ENCODE measurements around the gene CFAP57. TPM values are rescaled to one million over a fixed set of nuclear protein-coding genes. Genes with fewer than 3 reads are reported as not detected.

The CFAP57 gene
- total RNA-seq, 1 donor from 2014 or later, result 0.17 TPM

- no peaks in the 10 kb centered on the region for H3K9me3 ChIP-seq
- H3K27ac ChIP-seq, result no peak overlapping the region
- H3K4me1 ChIP-seq, result peaks cover 7% of the 10 kb centered on the region
- DNase-seq (no peak), ATAC-seq (no peak)
- H3K4me3 ChIP-seq, result no peak overlapping the region
- no peaks in the 10 kb centered on the region for H3K36me3 ChIP-seq
- no peak for TF ChIP-seq CTCF (IDR thresholded peaks at IDR 0.05)
- no peaks in the 10 kb centered on the region for H3K27me3 ChIP-seq
- intact Hi-C loops (cut with DNase I), result loop anchor here (5.0 to 10.0 kb wide), 2 partner anchors 125 to 182 kb away; partner anchors contain the start of gene CDC20
Measured at GRCh38 chr1:43229826-43230780, 58.0 kb downstream of the CFAP57 start.

GRCh38 chr1:43232074-43232473 lies 59.9 kb downstream of the CFAP57 start:
- Histone ChIP-seq H3K27ac (no peak overlapping the region), H3K9me3 (no peaks in the 10 kb centered on the region), H3K27me3 (no peaks in the 10 kb centered on the region), H3K4me3 (no peak overlapping the region), H3K4me1 (peaks cover 5% of the 10 kb centered on the region), H3K36me3 (no peaks in the 10 kb centered on the region)
- intact Hi-C loops (cut with DNase I), result loop anchor here (10.0 kb wide), 1 partner anchor 123 kb away; the partner anchor contains the start of gene CDC20
- no peak for TF ChIP-seq CTCF (IDR thresholded peaks at IDR 0.05)
- ATAC-seq (no peak), DNase-seq (no peak)

- intact Hi-C loops (cut with DNase I), result loop anchor here (10.0 kb wide), 1 partner anchor 122 kb away; the partner anchor contains the start of gene CDC20
- ATAC-seq (no peak), DNase-seq (no peak)
- Histone ChIP-seq H3K9me3 (no peaks in the 10 kb centered on the region), H3K4me3 (no peak overlapping the region), H3K4me1 (peaks cover 3% of the 10 kb centered on the region), H3K27me3 (no peaks in the 10 kb centered on the region), H3K27ac (no peak overlapping the region), H3K36me3 (no peaks in the 10 kb centered on the region)
- no peak for TF ChIP-seq CTCF (IDR thresholded peaks at IDR 0.05)
Measured at GRCh38 chr1:43232482-43232881, 60.4 kb downstream of the CFAP57 start.

GRCh38 chr1:43233631-43234030 lies 61.5 kb downstream of the CFAP57 start:
- no peaks in the 10 kb centered on the region for H3K9me3 ChIP-seq
- intact Hi-C loops (cut with DNase I), result loop anchor here (10.0 kb wide), 1 partner anchor 121 kb away; the partner anchor contains the start of gene CDC20
- no peak overlapping the region for H3K4me3 ChIP-seq
- no peaks in the 10 kb centered on the region for H3K36me3 ChIP-seq
- TF ChIP-seq CTCF (IDR thresholded peaks at IDR 0.05), result no peak
- DNase-seq, result no peak
- no peak for ATAC-seq
- no peak overlapping the region for H3K27ac ChIP-seq
- no peaks in the 10 kb centered on the region for H3K27me3 ChIP-seq
- H3K4me1 ChIP-seq, result peaks cover 9% of the 10 kb centered on the region

- TF ChIP-seq CTCF (IDR thresholded peaks at IDR 0.05), result no peak
- no peak for ATAC-seq
- no peak overlapping the region for H3K4me3 ChIP-seq
- intact Hi-C loops (cut with DNase I), result loop anchor here (10.0 kb wide), 1 partner anchor 121 kb away; the partner anchor contains the start of gene CDC20
- no peaks in the 10 kb centered on the region for H3K27me3 ChIP-seq
- H3K9me3 ChIP-seq, result no peaks in the 10 kb centered on the region
- H3K4me1 ChIP-seq, result peaks cover 12% of the 10 kb centered on the region
- DNase-seq, result no peak
- H3K36me3 ChIP-seq, result no peaks in the 10 kb centered on the region
- no peak overlapping the region for H3K27ac ChIP-seq
Measured at GRCh38 chr1:43234267-43234666, 62.1 kb downstream of the CFAP57 start.

Data from upper lobe of right lung (tissue), 1 donor.